ENCODE results near the gene LPP. TPM values are rescaled to one million over a fixed set of nuclear protein-coding genes. Genes with fewer than 3 reads are reported as not detected.

LPP gene
- total RNA-seq, 1 donor from 2014 or later: 97.4 TPM

DNA sequence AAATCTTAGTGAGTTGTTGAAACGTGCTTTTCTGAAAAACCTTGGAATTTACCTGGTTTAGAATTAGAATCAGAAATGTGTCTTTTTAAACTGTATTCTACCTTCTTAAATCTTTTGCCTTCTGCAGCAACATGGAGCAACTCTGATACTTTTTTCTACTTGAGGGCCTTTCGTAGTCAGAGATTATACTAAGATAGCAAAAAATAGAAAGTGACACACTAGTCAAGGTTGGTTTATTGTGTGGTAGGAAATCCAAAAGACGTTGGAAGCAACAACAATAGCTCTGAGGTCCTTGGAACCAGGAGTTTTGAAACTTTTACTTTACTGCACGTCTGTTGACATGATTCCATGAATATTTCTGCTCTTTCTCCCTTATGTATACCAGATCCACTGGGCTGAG, 294.9 kb downstream of the LPP start:
- intact Hi-C loops (cut with micrococcal nuclease): no loop called here

DNA sequence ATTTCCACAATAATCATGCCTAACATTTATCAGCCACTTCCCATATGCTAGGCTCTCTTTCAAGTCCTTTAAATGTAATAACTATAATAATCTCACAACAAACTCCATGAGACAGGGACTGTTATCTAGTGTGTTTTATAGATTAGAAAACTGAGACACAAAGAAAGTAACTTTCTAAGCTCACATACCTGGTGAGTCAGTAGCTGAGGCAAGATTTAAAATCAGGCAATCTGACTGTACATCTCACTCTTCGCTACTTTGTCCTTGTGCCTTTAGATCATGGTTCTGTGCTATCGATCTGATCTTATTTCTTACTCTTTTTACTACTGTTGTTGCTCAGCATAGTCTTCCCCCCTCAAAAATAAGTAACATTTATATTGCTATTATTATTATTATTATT, 295.5 kb downstream of the LPP start:
- no peaks in the 10 kb centered on the region for H3K36me3 ChIP-seq
- DNase-seq: no peak
- no peaks in the 10 kb centered on the region for H3K9me3 ChIP-seq (replicated peaks)
- peaks cover 44% of the 10 kb centered on the region for H3K4me1 ChIP-seq
- intact Hi-C loops (cut with micrococcal nuclease): no loop called here
- no peaks in the 10 kb centered on the region for H3K27me3 ChIP-seq (ENCODE audit: low read depth)
- no peak overlapping the region for H3K4me3 ChIP-seq
- TF ChIP-seq, protein P1, sequence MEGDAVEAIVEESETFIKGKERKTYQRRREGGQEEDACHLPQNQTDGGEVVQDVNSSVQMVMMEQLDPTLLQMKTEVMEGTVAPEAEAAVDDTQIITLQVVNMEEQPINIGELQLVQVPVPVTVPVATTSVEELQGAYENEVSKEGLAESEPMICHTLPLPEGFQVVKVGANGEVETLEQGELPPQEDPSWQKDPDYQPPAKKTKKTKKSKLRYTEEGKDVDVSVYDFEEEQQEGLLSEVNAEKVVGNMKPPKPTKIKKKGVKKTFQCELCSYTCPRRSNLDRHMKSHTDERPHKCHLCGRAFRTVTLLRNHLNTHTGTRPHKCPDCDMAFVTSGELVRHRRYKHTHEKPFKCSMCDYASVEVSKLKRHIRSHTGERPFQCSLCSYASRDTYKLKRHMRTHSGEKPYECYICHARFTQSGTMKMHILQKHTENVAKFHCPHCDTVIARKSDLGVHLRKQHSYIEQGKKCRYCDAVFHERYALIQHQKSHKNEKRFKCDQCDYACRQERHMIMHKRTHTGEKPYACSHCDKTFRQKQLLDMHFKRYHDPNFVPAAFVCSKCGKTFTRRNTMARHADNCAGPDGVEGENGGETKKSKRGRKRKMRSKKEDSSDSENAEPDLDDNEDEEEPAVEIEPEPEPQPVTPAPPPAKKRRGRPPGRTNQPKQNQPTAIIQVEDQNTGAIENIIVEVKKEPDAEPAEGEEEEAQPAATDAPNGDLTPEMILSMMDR (IDR thresholded peaks at IDR 0.05; ENCODE audit: borderline replicate concordance): no peak
- no peak overlapping the region for H3K27ac ChIP-seq (replicated peaks)

More for the DNA sequence above, 294.9 kb downstream of the LPP start:
- TF ChIP-seq, protein P1 (IDR thresholded peaks at IDR 0.05; ENCODE audit: borderline replicate concordance): no peak
- Histone ChIP-seq H3K4me1 (peaks cover 40% of the 10 kb centered on the region), H3K36me3 (no peaks in the 10 kb centered on the region), H3K27ac (replicated peaks) (no peak overlapping the region), H3K27me3 (ENCODE audit: low read depth) (no peaks in the 10 kb centered on the region), H3K9me3 (replicated peaks) (no peaks in the 10 kb centered on the region), H3K4me3 (no peak overlapping the region)
- no peak for DNase-seq

DNA sequence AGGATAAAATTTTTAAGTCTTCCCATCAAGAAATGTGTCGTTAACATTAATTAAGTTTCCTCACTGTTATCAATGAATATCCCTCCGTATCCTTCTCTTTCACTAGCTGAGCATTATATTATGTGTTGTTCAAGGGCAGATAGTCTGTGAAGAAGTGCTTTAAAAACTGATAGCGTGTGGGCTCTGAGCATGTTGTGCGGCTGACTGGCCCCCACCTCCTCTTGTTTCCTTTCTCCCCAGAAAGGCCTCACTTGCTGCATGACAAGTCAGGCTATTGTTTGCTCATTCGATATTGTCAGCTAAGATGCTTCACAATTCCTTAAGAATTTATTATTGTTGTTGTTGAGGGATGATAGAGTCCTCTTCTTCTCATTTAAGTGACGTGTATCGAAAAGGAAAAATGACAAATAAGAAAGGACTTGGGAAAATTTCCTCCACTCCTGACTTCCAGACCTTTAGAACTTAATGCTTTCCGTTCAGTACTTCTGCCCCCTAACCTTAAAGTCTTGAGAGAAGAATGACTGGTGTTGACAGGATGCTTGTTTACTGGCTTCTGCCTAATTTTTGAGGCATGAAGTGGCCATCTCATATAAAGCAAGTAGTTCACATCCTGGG, 298.3 kb downstream of the LPP start:
- Histone ChIP-seq H3K36me3 (no peaks in the 10 kb centered on the region), H3K4me3 (no peak overlapping the region), H3K9me3 (replicated peaks) (no peaks in the 10 kb centered on the region), H3K27me3 (ENCODE audit: low read depth) (no peaks in the 10 kb centered on the region), H3K4me1 (peaks cover 61% of the 10 kb centered on the region), H3K27ac (replicated peaks) (no peak overlapping the region)
- intact Hi-C loops (cut with micrococcal nuclease): no loop called here
- TF ChIP-seq, protein P1 (IDR thresholded peaks at IDR 0.05; ENCODE audit: borderline replicate concordance): no peak
- no peak for DNase-seq

DNA sequence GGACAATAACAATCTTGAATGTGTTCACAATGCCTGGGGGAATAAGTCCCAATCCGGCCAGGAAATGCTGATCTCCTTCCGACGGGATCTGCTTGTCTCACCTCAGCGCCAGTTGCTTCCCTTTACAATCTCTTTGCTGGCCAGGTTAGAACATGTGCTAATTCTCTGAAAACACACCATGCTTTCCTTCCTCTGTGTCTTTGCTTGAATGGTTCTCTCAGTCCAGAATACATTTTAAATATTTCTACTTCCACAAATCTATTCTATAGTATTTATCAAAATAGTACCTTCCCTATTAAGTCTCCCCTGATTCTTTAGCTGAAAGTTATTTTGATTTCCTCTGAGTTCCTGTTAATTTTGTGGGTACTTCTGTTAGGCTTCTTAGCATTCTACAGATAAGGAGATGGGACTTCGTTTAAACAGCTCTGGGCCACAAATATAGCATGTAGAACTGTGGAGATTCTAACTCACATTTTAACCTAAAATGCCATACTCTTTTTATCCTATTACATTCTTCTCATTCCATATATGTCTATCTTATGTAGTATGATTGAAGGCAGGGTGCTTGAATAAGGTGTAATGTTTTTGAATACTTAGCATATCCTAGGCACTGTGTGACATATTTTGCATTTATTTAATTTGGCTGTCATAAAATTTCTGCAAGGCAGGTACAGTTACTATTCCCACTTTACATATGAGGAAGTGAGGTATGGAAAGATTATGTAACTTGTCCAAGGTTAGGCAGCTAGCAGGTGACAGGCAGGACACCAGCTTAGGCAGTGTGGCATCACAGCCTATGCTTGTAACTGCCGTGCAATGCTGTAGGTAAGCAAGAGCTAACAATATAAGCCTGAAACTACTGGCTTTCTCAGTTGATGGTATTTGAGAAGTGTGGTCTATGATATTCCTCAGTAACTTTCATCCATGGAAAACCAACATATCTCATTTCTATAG, 299.8 kb downstream of the LPP start:
- Histone ChIP-seq H3K27me3 (ENCODE audit: low read depth) (no peaks in the 10 kb centered on the region), H3K27ac (replicated peaks) (no peak overlapping the region), H3K36me3 (no peaks in the 10 kb centered on the region), H3K9me3 (replicated peaks) (no peaks in the 10 kb centered on the region), H3K4me3 (no peak overlapping the region), H3K4me1 (peaks cover 59% of the 10 kb centered on the region)
- DNase-seq: no peak
- intact Hi-C loops (cut with micrococcal nuclease): no loop called here
- TF ChIP-seq, protein P1 (IDR thresholded peaks at IDR 0.05; ENCODE audit: borderline replicate concordance): no peak

DNA sequence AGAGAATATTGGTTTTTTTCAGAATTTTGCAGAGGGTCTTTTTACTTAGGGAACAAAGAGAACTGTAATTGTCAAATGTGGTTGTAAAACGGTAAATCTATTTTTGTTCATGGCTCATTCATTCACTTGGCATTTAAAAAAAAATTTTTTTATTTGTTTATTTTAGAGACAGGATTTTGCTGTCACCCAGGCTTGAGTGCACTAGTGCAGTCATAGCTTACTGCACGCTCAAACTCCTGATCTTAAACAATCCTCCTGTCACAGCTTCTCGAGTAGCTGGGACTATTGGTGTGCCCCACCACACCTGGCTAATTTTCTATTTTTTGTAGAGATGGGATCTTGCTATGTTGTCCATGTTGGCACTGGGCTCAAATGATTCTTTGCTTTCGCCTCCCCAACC, 301.8 kb downstream of the LPP start:
- DNase-seq: no peak
- no peaks in the 10 kb centered on the region for H3K9me3 ChIP-seq (replicated peaks)
- H3K36me3 ChIP-seq: no peaks in the 10 kb centered on the region
- H3K27ac ChIP-seq (replicated peaks): no peak overlapping the region
- H3K4me3 ChIP-seq: no peak overlapping the region
- no peaks in the 10 kb centered on the region for H3K27me3 ChIP-seq (ENCODE audit: low read depth)
- TF ChIP-seq, protein P1 (IDR thresholded peaks at IDR 0.05; ENCODE audit: borderline replicate concordance): no peak
- intact Hi-C loops (cut with micrococcal nuclease): no loop called here
- peaks cover 56% of the 10 kb centered on the region for H3K4me1 ChIP-seq
